Skin epidermis (tissue), 12 donors: Measurements from ENCODE around the gene COL21A1.
A peak's percentile ranks its signal among the peaks of the same experiment; 100 is the strongest.

Experiments
- H3K27ac ChIP-seq, 21 experiments: fragments of 200-600 bp; sonication (generic) in 11 of 21; one replicate each; pipeline ENCODE4 v1.5.0; 2020; ENCODE audit warnings: mild to moderate bottlenecking in 3 of 21, inconsistent platforms in 2 of 21, moderate library complexity in 2 of 21
- H3K4me3 ChIP-seq, 7 experiments: fragments of 200-600 bp; sonication (generic) in 2 of 7; one replicate each; pipeline ENCODE4 v1.5.0; 2020; ENCODE audit warnings: inconsistent platforms in 2 of 7, mild to moderate bottlenecking in 2 of 7, moderate library complexity in 1 of 7

COL21A1 gene

GRCh38 chr6:56145616-56146015, 101.8 kb downstream of the COL21A1 start:
- Histone ChIP-seq H3K27ac (no peak overlapping the region), H3K4me3 (no peak overlapping the region)

- no peak overlapping the region for H3K4me3 ChIP-seq
- peak overlapping the region in 1 of 21 experiments; percentile 34 for H3K27ac ChIP-seq
Observed at GRCh38 chr6:56144538-56145324, 102.6 kb downstream of the COL21A1 start.

- Histone ChIP-seq H3K4me3 (no peak overlapping the region), H3K27ac (peak overlapping the region in 1 of 21 experiments; percentile 19)
Observed at GRCh38 chr6:56143796-56144195, 103.6 kb downstream of the COL21A1 start.

- H3K4me3 ChIP-seq = no peak overlapping the region
- no peak overlapping the region for H3K27ac ChIP-seq
Observed at GRCh38 chr6:56140090-56140489, 107.3 kb downstream of the COL21A1 start.

- Histone ChIP-seq H3K27ac (no peak overlapping the region), H3K4me3 (no peak overlapping the region)
Observed at GRCh38 chr6:56115715-56116114, 131.7 kb downstream of the COL21A1 start.

- H3K27ac ChIP-seq = no peak overlapping the region
- H3K4me3 ChIP-seq = no peak overlapping the region
Observed at GRCh38 chr6:56109149-56109548, 138.2 kb downstream of the COL21A1 start.

GRCh38 chr6:56106231-56106630, 141.1 kb downstream of the COL21A1 start:
- no peak overlapping the region for H3K27ac ChIP-seq
- no peak overlapping the region for H3K4me3 ChIP-seq

GRCh38 chr6:56104591-56104990, 142.8 kb downstream of the COL21A1 start:
- no peak overlapping the region for H3K27ac ChIP-seq
- no peak overlapping the region for H3K4me3 ChIP-seq

- Histone ChIP-seq H3K27ac (no peak overlapping the region), H3K4me3 (no peak overlapping the region)
Observed at GRCh38 chr6:56102216-56102615, 145.2 kb downstream of the COL21A1 start.

GRCh38 chr6:56101141-56101553, 146.2 kb downstream of the COL21A1 start:
- H3K4me3 ChIP-seq = no peak overlapping the region
- peak overlapping the region in 2 of 21 experiments; percentile 14 to 50 for H3K27ac ChIP-seq

GRCh38 chr6:56096946-56097621, 150.3 kb downstream of the COL21A1 start:
- H3K27ac ChIP-seq = peak overlapping the region in 1 of 21 experiments; percentile 5
- H3K4me3 ChIP-seq = no peak overlapping the region

- Histone ChIP-seq H3K27ac (peak overlapping the region in 1 of 21 experiments; percentile 5), H3K4me3 (no peak overlapping the region)
Observed at GRCh38 chr6:56096541-56096940, 150.8 kb downstream of the COL21A1 start.

- no peak overlapping the region for H3K27ac ChIP-seq
- H3K4me3 ChIP-seq = no peak overlapping the region
Observed at GRCh38 chr6:56093776-56094175, 153.6 kb downstream of the COL21A1 start.

GRCh38 chr6:56091159-56091869, 156.1 kb downstream of the COL21A1 start:
- Histone ChIP-seq H3K4me3 (no peak overlapping the region), H3K27ac (peak overlapping the region in 13 of 21 experiments; percentile 11 to 70 (median 39))

GRCh38 chr6:56088641-56089040, 158.7 kb downstream of the COL21A1 start:
- Histone ChIP-seq H3K27ac (no peak overlapping the region), H3K4me3 (no peak overlapping the region)

- Histone ChIP-seq H3K4me3 (no peak overlapping the region), H3K27ac (no peak overlapping the region)
Observed at GRCh38 chr6:56087421-56087820, 160.0 kb downstream of the COL21A1 start.

- H3K27ac ChIP-seq = no peak overlapping the region
- H3K4me3 ChIP-seq = no peak overlapping the region
Observed at GRCh38 chr6:56079751-56080540, 167.4 kb downstream of the COL21A1 start.

- no peak overlapping the region for H3K27ac ChIP-seq
Observed at GRCh38 chr6:56076033-56076432, 171.3 kb downstream of the COL21A1 start.

GRCh38 chr6:56073761-56074160, 173.6 kb downstream of the COL21A1 start:
- Histone ChIP-seq H3K4me3 (no peak overlapping the region), H3K27ac (peak overlapping the region in 3 of 21 experiments; percentile 3 to 56 (median 18))

More at GRCh38 chr6:56076033-56076432, 171.3 kb downstream of the COL21A1 start:
- H3K4me3 ChIP-seq = no peak overlapping the region

- H3K27ac ChIP-seq = peak overlapping the region in 4 of 21 experiments; percentile 3 to 56 (median 48)
- H3K4me3 ChIP-seq = no peak overlapping the region
Observed at GRCh38 chr6:56073315-56073714, 174.1 kb downstream of the COL21A1 start.
